GM20000 (cell line): ENCODE measurements around the gene AGAP1.

Experiments
- DNase-seq: peaks from one replicate; pipeline ENCODE4 v3.0.0; 2012; ENCODE audit warnings: low spot score
- TF ChIP-seq, protein P1 (sequence below): IDR thresholded peaks from 2 replicates; pipeline ENCODE4 v1.5.1; 2012; ENCODE audit warnings: mild to moderate bottlenecking, control low read depth; ENCODE audit errors: extremely low read depth, missing control alignments

The AGAP1 gene

GRCh38 chr2:235618039-235618438 lies 124.2 kb downstream of the AGAP1 start:
- no peak for DNase-seq
- TF ChIP-seq, protein P1, sequence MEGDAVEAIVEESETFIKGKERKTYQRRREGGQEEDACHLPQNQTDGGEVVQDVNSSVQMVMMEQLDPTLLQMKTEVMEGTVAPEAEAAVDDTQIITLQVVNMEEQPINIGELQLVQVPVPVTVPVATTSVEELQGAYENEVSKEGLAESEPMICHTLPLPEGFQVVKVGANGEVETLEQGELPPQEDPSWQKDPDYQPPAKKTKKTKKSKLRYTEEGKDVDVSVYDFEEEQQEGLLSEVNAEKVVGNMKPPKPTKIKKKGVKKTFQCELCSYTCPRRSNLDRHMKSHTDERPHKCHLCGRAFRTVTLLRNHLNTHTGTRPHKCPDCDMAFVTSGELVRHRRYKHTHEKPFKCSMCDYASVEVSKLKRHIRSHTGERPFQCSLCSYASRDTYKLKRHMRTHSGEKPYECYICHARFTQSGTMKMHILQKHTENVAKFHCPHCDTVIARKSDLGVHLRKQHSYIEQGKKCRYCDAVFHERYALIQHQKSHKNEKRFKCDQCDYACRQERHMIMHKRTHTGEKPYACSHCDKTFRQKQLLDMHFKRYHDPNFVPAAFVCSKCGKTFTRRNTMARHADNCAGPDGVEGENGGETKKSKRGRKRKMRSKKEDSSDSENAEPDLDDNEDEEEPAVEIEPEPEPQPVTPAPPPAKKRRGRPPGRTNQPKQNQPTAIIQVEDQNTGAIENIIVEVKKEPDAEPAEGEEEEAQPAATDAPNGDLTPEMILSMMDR, result no peak

- DNase-seq, result no peak
- TF ChIP-seq, protein P1, result no peak
Observed at GRCh38 chr2:235619544-235619943, 125.7 kb downstream of the AGAP1 start.

- DNase-seq, result no peak
- TF ChIP-seq, protein P1, result no peak
Observed at GRCh38 chr2:235621736-235622135, 127.9 kb downstream of the AGAP1 start.

- no peak for DNase-seq
- TF ChIP-seq, protein P1, result no peak
Observed at GRCh38 chr2:235623111-235623510, 129.3 kb downstream of the AGAP1 start.

DNA sequence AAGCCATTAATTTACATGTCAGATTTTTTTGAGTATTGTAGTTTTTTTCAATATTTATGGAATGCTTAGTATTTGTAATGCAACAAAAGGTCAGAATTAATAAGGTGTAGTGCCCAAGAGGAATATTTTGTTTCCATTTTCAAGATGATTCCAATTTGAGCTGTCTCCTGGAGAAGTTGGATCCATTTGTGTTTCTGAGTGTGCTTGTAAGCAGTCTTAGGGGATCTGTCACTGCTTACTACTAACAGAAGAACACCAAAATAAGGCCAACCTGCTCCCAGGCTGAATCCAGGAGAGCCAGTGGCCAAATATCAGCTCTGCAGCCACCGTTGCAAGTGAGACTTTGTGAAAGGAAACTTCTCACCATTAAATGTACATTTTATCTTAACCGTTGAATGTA lies 129.9 kb downstream of the AGAP1 start:
- TF ChIP-seq, protein P1, result no peak
- no peak for DNase-seq

- no peak for DNase-seq
- TF ChIP-seq, protein P1, result no peak
Observed at GRCh38 chr2:235626658-235627057, 132.8 kb downstream of the AGAP1 start.

GRCh38 chr2:235627682-235628081 lies 133.8 kb downstream of the AGAP1 start:
- DNase-seq, result no peak
- TF ChIP-seq, protein P1, result no peak
